Measurements from ENCODE around the gene SPHK2.

SPHK2 gene

DNA sequence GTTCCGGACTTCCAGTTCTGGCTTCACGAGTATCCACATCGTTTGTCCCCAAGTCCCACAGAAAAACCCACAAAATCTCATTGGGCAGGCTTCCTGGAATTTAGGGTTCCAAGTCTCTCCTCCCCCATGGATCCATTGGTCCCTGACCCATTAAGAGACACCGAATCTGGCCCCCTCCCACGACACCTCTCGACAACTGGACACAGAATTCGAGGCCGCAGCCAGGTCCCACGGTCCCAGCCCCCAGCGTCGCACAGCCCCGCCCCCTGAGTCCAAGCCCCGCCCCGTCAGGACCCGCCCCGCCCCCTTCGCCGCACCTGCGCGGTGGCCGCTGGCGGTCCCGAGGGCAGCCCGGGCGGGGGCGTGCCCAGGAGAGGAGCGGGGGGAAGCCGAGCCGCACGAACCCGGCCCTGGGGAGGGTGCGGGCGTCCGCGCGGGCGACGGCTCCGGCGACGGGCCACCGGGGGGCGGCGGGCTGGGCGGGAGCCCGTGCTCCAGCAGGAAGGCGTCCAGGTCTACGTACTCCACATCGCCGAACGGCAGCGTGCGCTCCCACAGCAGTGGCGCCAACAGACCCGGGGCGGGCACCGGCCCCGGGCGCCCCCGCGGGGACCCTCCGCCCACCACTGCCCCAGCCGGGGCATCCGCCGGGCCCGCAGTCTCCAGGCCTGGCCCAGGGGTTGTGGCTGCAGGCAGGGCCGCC is 16.1 kb downstream of the SPHK2 start:
- ChIA-PET CTCF (interaction anchor here (0.7 to 1.1 kb wide), 2 partner anchors 21 to 145 kb away, joined by 3 read pairs; no protein-coding TSS in a partner anchor), POLR2A (interaction anchor here (2.7 to 3.1 kb wide), 2 partner anchors 16 to 19 kb away, joined by 22 to 25 read pairs; partner anchors contain the start of genes FAM83E, RPL18 and SPHK2)
- H3K9me3 ChIP-seq (ENCODE audit: control insufficient read depth, insufficient read depth, low read depth, low read length) = no peaks in the 10 kb centered on the region
- H3K36me3 ChIP-seq (ENCODE audit: control insufficient read depth in 2 of 2, insufficient read depth in 1 of 2, low read length in 2 of 2) = peaks cover 8 to 24% of the 10 kb centered on the region in 2 experiments; a peak in 2 of 3 replicates
- H3K4me3 ChIP-seq (ENCODE audit: low read depth, low read length) = peak overlapping the region; percentile 35
- peak overlapping the region; percentile 86 for H3K27ac ChIP-seq (ENCODE audit: extremely low read depth, low read depth, low read length)
- H3K4me1 ChIP-seq (ENCODE audit: control insufficient read depth, insufficient read depth, low read length) = peaks cover 23% of the 10 kb centered on the region
- TF ChIP-seq ZSCAN30 (tag by site-specific recombination; IDR thresholded peaks at IDR 0.05) (0 out of 2 replicates have a peak, but pooled peaks have one; percentile 25), SP2 (tag by site-specific recombination; IDR thresholded peaks at IDR 0.05) (peak; percentile 27; the same call in 1 of the 2 replicates), ZNF18 (tag by site-specific recombination; IDR thresholded peaks at IDR 0.05) (no peak), ZNF624 (tag by site-specific recombination; IDR thresholded peaks at IDR 0.05) (no peak), KLF10 (tag by site-specific recombination; IDR thresholded peaks at IDR 0.05) (peak; percentile 57; the same call in 1 of the 2 replicates), ZBTB8A (tag by site-specific recombination; IDR thresholded peaks at IDR 0.05) (peak; percentile 84), ZNF292 (tag by site-specific recombination; IDR thresholded peaks at IDR 0.05; ENCODE audit: borderline replicate concordance, low read depth) (no peak), OVOL3 (tag by site-specific recombination; IDR thresholded peaks at IDR 0.05) (no peak), ZNF174 (tag by site-specific recombination; IDR thresholded peaks at IDR 0.05) (no peak), ZNF600 (tag by site-specific recombination; IDR thresholded peaks at IDR 0.05) (peak; percentile 27; the same call in 1 of the 2 replicates), ZNF335 (tag by site-specific recombination; conservative IDR thresholded peaks at IDR 0.05) (no peak), ZNF121 (tag by site-specific recombination; IDR thresholded peaks at IDR 0.05) (no peak), ZNF239 (tag by site-specific recombination; IDR thresholded peaks at IDR 0.05) (no peak), ZNF776 (tag by site-specific recombination; IDR thresholded peaks at IDR 0.05; ENCODE audit: borderline replicate concordance) (no peak), ZNF692 (tag by site-specific recombination; IDR thresholded peaks at IDR 0.05) (no peak), ZNF223 (tag by site-specific recombination; IDR thresholded peaks at IDR 0.05) (no peak), ZNF792 (tag by site-specific recombination; IDR thresholded peaks at IDR 0.05) (no peak), ZBTB20 (tag by site-specific recombination; IDR thresholded peaks at IDR 0.05) (no peak; the same call in 1 of the 2 replicates), ZNF146 (tag by site-specific recombination; IDR thresholded peaks at IDR 0.05) (no peak), KLF16 (tag by site-specific recombination; IDR thresholded peaks at IDR 0.05) (no peak), ZNF510 (tag by site-specific recombination; IDR thresholded peaks at IDR 0.05; ENCODE audit: insufficient replicate concordance) (no peak), GLIS2 (tag by site-specific recombination; IDR thresholded peaks at IDR 0.05) (no peak), IKZF3 (tag by site-specific recombination; IDR thresholded peaks at IDR 0.05) (0 out of 2 replicates have a peak, but pooled peaks have one; percentile 12), SALL2 (tag by site-specific recombination; IDR thresholded peaks at IDR 0.05; ENCODE audit: borderline replicate concordance) (no peak), ZNF350 (tag by site-specific recombination; IDR thresholded peaks at IDR 0.05) (no peak), ZNF2 (tag by site-specific recombination; IDR thresholded peaks at IDR 0.05) (no peak)
- TF ChIP-seq, protein P1, sequence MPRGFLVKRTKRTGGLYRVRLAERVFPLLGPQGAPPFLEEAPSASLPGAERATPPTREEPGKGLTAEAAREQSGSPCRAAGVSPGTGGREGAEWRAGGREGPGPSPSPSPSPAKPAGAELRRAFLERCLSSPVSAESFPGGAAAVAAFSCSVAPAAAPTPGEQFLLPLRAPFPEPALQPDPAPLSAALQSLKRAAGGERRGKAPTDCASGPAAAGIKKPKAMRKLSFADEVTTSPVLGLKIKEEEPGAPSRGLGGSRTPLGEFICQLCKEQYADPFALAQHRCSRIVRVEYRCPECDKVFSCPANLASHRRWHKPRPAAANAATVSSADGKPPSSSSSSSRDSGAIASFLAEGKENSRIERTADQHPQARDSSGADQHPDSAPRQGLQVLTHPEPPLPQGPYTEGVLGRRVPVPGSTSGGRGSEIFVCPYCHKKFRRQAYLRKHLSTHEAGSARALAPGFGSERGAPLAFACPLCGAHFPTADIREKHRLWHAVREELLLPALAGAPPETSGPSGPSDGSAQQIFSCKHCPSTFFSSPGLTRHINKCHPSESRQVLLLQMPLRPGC (tag by site-specific recombination; IDR thresholded peaks at IDR 0.05) = no peak
- TF ChIP-seq, protein P2, sequence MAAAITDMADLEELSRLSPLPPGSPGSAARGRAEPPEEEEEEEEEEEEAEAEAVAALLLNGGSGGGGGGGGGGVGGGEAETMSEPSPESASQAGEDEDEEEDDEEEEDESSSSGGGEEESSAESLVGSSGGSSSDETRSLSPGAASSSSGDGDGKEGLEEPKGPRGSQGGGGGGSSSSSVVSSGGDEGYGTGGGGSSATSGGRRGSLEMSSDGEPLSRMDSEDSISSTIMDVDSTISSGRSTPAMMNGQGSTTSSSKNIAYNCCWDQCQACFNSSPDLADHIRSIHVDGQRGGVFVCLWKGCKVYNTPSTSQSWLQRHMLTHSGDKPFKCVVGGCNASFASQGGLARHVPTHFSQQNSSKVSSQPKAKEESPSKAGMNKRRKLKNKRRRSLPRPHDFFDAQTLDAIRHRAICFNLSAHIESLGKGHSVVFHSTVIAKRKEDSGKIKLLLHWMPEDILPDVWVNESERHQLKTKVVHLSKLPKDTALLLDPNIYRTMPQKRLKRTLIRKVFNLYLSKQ (tag by site-specific recombination; IDR thresholded peaks at IDR 0.05; ENCODE audit: borderline replicate concordance) = no peak
- TF ChIP-seq, protein P3, sequence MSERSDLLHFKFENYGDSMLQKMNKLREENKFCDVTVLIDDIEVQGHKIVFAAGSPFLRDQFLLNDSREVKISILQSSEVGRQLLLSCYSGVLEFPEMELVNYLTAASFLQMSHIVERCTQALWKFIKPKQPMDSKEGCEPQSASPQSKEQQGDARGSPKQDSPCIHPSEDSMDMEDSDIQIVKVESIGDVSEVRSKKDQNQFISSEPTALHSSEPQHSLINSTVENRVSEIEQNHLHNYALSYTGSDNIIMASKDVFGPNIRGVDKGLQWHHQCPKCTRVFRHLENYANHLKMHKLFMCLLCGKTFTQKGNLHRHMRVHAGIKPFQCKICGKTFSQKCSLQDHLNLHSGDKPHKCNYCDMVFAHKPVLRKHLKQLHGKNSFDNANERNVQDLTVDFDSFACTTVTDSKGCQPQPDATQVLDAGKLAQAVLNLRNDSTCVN (tag by site-specific recombination; optimal IDR thresholded peaks at IDR 0.05) = peak; percentile 49
- TF ChIP-seq, protein P4, sequence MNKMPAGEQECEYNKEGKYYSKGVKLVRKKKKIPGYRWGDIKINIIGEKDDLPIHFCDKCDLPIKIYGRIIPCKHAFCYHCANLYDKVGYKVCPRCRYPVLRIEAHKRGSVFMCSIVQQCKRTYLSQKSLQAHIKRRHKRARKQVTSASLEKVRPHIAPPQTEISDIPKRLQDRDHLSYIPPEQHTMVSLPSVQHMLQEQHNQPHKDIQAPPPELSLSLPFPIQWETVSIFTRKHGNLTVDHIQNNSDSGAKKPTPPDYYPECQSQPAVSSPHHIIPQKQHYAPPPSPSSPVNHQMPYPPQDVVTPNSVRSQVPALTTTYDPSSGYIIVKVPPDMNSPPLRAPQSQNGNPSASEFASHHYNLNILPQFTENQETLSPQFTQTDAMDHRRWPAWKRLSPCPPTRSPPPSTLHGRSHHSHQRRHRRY (tag by site-specific recombination; IDR thresholded peaks at IDR 0.05) = no peak

Measured in HEK293 (cell line).